Ovary (tissue), 9 donors: ENCODE data around the gene SMIM1. TPM values are rescaled to one million over a fixed set of nuclear protein-coding genes. Genes with fewer than 3 reads are reported as not detected.

ENCODE experiments used
- DNase-seq, 5 donors: peaks; one replicate each; pipeline ENCODE4 v3.0.0-alpha.2; 2019 to 2020
- H3K27ac ChIP-seq, 2 donors: fragments of 200-600 bp; one replicate each; pipeline versions ENCODE4 v1.5.1 to v1.8.0; 2019 to 2022
- H3K27me3 ChIP-seq: fragments of 200-600 bp; one replicate; pipeline ENCODE4 v1.8.0; 2022
- H3K36me3 ChIP-seq: fragments of 200-600 bp; sonication (generic); one replicate; pipeline ENCODE4 v1.5.1; 2019
- H3K4me1 ChIP-seq: one replicate; pipeline ENCODE4 v1.8.1; 2013; ENCODE audit warnings: mild to moderate bottlenecking, moderate library complexity; ENCODE audit not compliant: insufficient read depth
- H3K4me3 ChIP-seq: fragments of 200-600 bp; sonication (generic); one replicate; pipeline ENCODE4 v1.5.1; 2017
- H3K9me3 ChIP-seq, 2 donors: fragments of 200-600 bp in 1 of 2; sonication (generic) in 1 of 2; one replicate each; pipeline versions ENCODE4 v1.5.1 to v1.8.1; 2013 to 2019; ENCODE audit warnings: mild to moderate bottlenecking in 1 of 2, moderate library complexity in 1 of 2
- EP300 ChIP-seq: sonication (generic); formaldehyde crosslinking; IDR thresholded peaks from one replicate; pipeline ENCODE4 v1.6.1; 2017; ENCODE audit warnings: antibody characterized with exemption
- POLR2A ChIP-seq: fragments of 450-650 bp; IDR thresholded peaks from one replicate; pipeline ENCODE4 v1.6.1; 2017; ENCODE audit warnings: antibody characterized with exemption, mild to moderate bottlenecking, moderate library complexity
- WGBS, 3 donors: extraction: QIAGEN DNeasy Blood & Tissue Kit in 1 of 3; methylation state at CpG; one replicate each; pipeline versions ENCODE4 v1.1.5 to v1.1.7; 2013 to 2017; 5-methylcytosine and 5-hydroxymethylcytosine counted together
- intact Hi-C, 4 donors: fragments of 100-400 bp; cut with DNase I; formaldehyde crosslinking; loops; one replicate each; pipeline versions ENCODE4 v1.11.0 to v1.15.1; 2022 to 2023
- polyA plus RNA-seq, 2 donors: library from polyadenylated mRNA; stranded (reverse); fragments of 200-250 nt in 1 of 2; fragments of 350-450 nt in 1 of 2; fragmentation: Illumina TruSeq in 1 of 2; extraction: RNeasy Lipid Tissue Mini Kit (QIAGEN cat#74804) in 1 of 2; gene quantifications; one replicate each; pipeline ENCODE4 v1.2.3, GENCODE V29; 2013 to 2014
- total RNA-seq, 7 donors: library from RNA; depleted of rRNA in 2 of 7; stranded (reverse); fragments of >200 nt in 2 of 7; fragmentation: NEBNext Ultra II Directional in 3 of 7; extraction: Animal tissue kit (Norgen Biotek cat#: 25700) in 3 of 7; gene quantifications; one replicate each; pipeline versions ENCODE4 v1.1.0 to v1.2.4, GENCODE V29; 2016 to 2023
- TF ChIP-seq, protein P1 (sequence below), 3 donors: fragments of 450-650 bp in 2 of 3; fragments of 200-600 bp in 1 of 3; IDR thresholded peaks; one replicate each; pipeline versions ENCODE4 v1.5.1 to v1.8.0; 2016 to 2022; ENCODE audit warnings: antibody characterized with exemption in 3 of 3, mild to moderate bottlenecking in 1 of 3
- donor health status: DM: no; HTN: no; CAD: no; lungs with moderate emphysema.
- donor health status: DM: no; HTN: no; CAD: no.
- donor health status: Bipolar disorder and iron deficiency.
- donor health status: DM: yes; HTN: yes; CAD: no.
- donor health status: DM: no; HTN: no; CAD: no.
- donor health status: DM: yes; HTN: yes; CAD: no.

Gene SMIM1
- total and polyA plus RNA-seq, 9 donors, result 7.1 to 22.1 (median 18.7) TPM; not detected in 1

DNA sequence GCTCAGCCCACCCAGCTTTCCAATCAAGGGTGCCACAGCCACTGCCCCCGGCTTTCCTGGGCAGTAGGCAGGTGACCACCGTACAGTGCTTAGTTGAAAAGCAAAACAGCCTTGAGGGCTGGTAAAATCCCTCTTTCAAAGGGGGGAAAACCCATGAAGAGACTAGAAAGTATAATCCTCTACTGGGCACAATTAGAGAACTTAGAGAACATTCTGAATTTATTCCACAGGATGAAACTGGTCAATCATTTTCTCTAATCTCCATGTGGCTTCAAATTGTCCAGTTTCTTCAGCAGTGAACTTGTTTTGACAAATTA lies 39.0 kb downstream of the SMIM1 start:
- Histone ChIP-seq H3K36me3 (no peaks in the 10 kb centered on the region), H3K9me3 (no peaks in the 10 kb centered on the region), H3K27ac (no peak overlapping the region), H3K4me1 (no peaks in the 10 kb centered on the region), H3K4me3 (no peak overlapping the region), H3K27me3 (no peaks in the 10 kb centered on the region)
- WGBS, 3 donors, result 9 to 31% (median 23%) methylated on average over 2 of the region's 2 CpGs
- intact Hi-C loops, result no loop called here
- TF ChIP-seq EP300, result no peak
- TF ChIP-seq, protein P1, sequence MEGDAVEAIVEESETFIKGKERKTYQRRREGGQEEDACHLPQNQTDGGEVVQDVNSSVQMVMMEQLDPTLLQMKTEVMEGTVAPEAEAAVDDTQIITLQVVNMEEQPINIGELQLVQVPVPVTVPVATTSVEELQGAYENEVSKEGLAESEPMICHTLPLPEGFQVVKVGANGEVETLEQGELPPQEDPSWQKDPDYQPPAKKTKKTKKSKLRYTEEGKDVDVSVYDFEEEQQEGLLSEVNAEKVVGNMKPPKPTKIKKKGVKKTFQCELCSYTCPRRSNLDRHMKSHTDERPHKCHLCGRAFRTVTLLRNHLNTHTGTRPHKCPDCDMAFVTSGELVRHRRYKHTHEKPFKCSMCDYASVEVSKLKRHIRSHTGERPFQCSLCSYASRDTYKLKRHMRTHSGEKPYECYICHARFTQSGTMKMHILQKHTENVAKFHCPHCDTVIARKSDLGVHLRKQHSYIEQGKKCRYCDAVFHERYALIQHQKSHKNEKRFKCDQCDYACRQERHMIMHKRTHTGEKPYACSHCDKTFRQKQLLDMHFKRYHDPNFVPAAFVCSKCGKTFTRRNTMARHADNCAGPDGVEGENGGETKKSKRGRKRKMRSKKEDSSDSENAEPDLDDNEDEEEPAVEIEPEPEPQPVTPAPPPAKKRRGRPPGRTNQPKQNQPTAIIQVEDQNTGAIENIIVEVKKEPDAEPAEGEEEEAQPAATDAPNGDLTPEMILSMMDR (IDR thresholded peaks at IDR 0.05), result no peak
- TF ChIP-seq POLR2A, result no peak
- no peak for DNase-seq

DNA sequence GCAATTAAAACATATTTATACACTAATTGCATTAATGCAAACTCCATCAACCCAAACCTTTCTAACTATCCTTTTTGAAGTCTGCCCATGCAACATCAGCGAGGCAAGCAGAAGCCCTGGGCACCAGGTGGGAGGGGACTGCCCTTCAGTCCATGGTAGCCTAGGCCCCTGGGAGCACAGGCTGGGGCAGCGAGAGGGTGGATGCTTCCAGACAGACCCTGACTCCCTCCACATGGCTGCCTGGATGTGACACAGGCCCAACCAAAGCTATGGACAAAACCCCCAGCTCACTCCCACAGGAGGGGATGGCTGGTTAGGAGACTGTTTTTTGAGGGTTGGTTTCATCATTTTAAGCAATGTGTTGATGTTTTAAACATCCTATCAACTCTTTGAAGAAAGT lies 41.5 kb downstream of the SMIM1 start:
- 89 to 96% (median 94%) methylated on average over 2 of the region's 2 CpGs for WGBS, 3 donors
- intact Hi-C loops, result no loop called here
- Histone ChIP-seq H3K4me1 (no peaks in the 10 kb centered on the region), H3K27me3 (no peaks in the 10 kb centered on the region), H3K36me3 (no peaks in the 10 kb centered on the region), H3K9me3 (no peaks in the 10 kb centered on the region), H3K27ac (no peak overlapping the region), H3K4me3 (no peak overlapping the region)
- TF ChIP-seq, protein P1 (IDR thresholded peaks at IDR 0.05), result no peak
- TF ChIP-seq EP300 (no peak), POLR2A (no peak)
- no peak for DNase-seq

DNA sequence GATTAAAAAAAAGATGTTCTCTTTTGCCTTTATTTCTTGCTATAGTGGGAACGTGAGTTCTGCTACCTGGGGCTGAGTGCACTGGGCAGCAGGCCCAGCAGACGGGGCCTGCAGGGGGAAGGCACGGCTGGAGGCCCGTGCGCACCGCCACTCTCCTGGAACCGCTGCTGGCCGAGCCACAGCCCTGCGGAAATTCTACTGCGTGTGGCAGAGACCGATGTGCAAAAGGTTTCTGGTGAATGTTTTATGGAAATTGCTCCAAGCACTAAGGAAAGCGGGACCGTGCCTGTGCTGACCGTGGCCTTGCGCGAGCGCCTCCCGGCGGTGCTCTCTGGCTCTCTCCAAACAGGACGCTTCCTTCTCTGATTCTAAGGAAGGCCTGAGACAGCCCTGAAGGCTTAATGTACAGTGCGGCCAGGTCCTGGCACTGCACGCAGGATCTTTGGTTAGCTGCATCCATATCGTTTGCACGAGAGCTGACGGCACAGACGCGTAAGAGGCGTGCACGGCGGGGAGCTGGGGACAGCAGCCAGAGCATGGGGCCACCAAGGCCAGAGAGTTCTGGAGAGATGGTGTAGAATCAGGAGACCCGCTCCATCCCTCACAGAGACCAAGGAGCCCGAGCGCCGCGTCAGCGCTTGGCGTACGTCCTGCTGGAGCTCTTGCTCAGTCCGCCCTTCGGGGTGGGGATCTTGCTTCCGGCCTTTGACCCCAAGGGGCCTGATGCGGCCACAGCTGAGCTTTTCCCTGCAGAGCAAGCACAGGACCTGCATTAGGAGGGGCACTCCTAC lies 42.4 kb downstream of the SMIM1 start:
- DNase-seq, result no peak
- Histone ChIP-seq H3K27ac (no peak overlapping the region), H3K4me3 (no peak overlapping the region), H3K36me3 (no peaks in the 10 kb centered on the region), H3K9me3 (no peaks in the 10 kb centered on the region), H3K4me1 (no peaks in the 10 kb centered on the region), H3K27me3 (no peaks in the 10 kb centered on the region)
- TF ChIP-seq, protein P1 (IDR thresholded peaks at IDR 0.05), result no peak
- TF ChIP-seq POLR2A (no peak), EP300 (no peak)
- intact Hi-C loops, result no loop called here
- WGBS, 3 donors, result 85 to 89% (median 89%) methylated on average over 42 of the region's 42 CpGs

DNA sequence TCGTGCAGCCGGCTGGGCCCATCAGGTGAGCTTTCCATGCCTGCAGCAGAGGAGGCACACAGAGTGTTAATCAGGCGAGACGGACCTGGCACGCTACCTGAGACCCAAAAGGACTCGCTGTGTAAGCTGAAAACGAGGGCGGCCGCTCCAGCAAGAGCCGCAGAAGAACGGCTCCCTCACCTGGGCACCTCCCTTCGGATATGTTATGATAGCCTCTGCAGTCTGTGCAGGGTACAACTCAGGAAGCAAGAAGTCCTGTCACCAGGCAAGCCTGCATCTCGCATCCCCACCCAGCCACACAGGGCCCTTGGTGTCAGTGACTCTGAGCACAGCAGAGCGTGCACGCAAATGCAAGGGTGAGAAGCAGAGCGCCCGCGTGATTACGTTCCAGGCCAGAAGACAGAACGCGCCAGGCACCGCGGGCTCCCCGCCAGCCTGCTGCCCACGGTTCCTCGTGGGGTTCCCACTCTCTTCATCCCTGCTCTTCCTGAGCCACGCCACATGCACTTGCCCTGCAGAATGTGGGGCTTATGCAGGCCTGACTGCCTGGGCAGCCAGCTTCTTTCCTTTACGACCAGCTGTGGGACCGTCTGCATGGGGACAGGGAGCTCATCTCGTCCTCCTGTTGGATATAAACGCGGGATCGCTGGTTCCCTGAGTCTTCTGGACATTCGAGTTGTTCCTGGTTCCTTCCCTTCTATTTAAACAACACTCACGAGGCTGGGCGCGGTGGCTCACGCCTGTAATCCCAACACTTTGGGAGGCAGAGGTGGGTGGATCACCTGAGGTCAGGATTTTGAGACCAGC lies 44.0 kb downstream of the SMIM1 start:
- TF ChIP-seq EP300 (no peak), POLR2A (no peak)
- TF ChIP-seq, protein P1 (IDR thresholded peaks at IDR 0.05), result no peak
- intact Hi-C loops, result no loop called here
- no peaks in the 10 kb centered on the region for H3K4me1 ChIP-seq
- no peaks in the 10 kb centered on the region for H3K27me3 ChIP-seq
- DNase-seq, result no peak
- H3K27ac ChIP-seq, result no peak overlapping the region
- H3K36me3 ChIP-seq, result no peaks in the 10 kb centered on the region
- no peaks in the 10 kb centered on the region for H3K9me3 ChIP-seq
- 87 to 90% (median 89%) methylated on average over 38 of the region's 38 CpGs for WGBS, 3 donors
- no peak overlapping the region for H3K4me3 ChIP-seq
